ENCODE data around the gene AK3.
"Not testable (repeated sequence)": the region's sequence is repeated elsewhere in the genome, so short reads cannot be mapped to it uniquely, and the experiment has no call there.

Gene AK3

GRCh38 chr9:4740638-4741364 lies at the start of gene AK3:
TSS of gene AK3 (minus strand) at chr9:4741202. CDS start at chr9:4741087, 115 bp downstream.
- DNase-seq: peak; percentile 32

- no peak for DNase-seq
Observed at GRCh38 chr9:4788703-4789102, 47.7 kb upstream of the AK3 start.

- no peak for DNase-seq
Observed at GRCh38 chr9:4787876-4788275, 46.9 kb upstream of the AK3 start.

GRCh38 chr9:4786599-4786998 lies 45.6 kb upstream of the AK3 start:
- DNase-seq: no peak

- no peak for DNase-seq
Observed at GRCh38 chr9:4784403-4784802, 43.4 kb upstream of the AK3 start.

GRCh38 chr9:4783191-4783590 lies 42.2 kb upstream of the AK3 start:
- not testable (repeated sequence) for DNase-seq

- DNase-seq: no peak
Observed at GRCh38 chr9:4781408-4781807, 40.4 kb upstream of the AK3 start.

- no peak for DNase-seq
Observed at GRCh38 chr9:4780651-4781050, 39.6 kb upstream of the AK3 start.

- DNase-seq: not testable (repeated sequence)
Observed at GRCh38 chr9:4774958-4775357, 34.0 kb upstream of the AK3 start.

- no peak for DNase-seq
Observed at GRCh38 chr9:4774209-4774608, 33.2 kb upstream of the AK3 start.

- DNase-seq: no peak
Observed at GRCh38 chr9:4771788-4772187, 30.8 kb upstream of the AK3 start.

GRCh38 chr9:4769321-4770080 lies 28.5 kb upstream of the AK3 start:
- DNase-seq: no peak

GRCh38 chr9:4768681-4769080 lies 27.7 kb upstream of the AK3 start:
- no peak for DNase-seq

GRCh38 chr9:4764033-4764432 lies 23.0 kb upstream of the AK3 start:
- no peak for DNase-seq

GRCh38 chr9:4762886-4763541 lies 22.0 kb upstream of the AK3 start:
- no peak for DNase-seq

- DNase-seq: peak; percentile 77
Observed at GRCh38 chr9:4762108-4762885, 21.3 kb upstream of the AK3 start.

- DNase-seq: no peak
Observed at GRCh38 chr9:4760122-4760521, 19.1 kb upstream of the AK3 start.

GRCh38 chr9:4756420-4756819 lies 15.4 kb upstream of the AK3 start:
- DNase-seq: no peak

- no peak for DNase-seq
Observed at GRCh38 chr9:4755026-4755609, 14.1 kb upstream of the AK3 start.

GRCh38 chr9:4754530-4754929 lies 13.5 kb upstream of the AK3 start:
- not testable (repeated sequence) for DNase-seq

GRCh38 chr9:4750023-4750673 lies 9.1 kb upstream of the AK3 start:
- DNase-seq: peak; percentile 59

- no peak for DNase-seq
Observed at GRCh38 chr9:4748612-4749011, 7.6 kb upstream of the AK3 start.

Measured in NCI-H748 treated with DMSO at 0.1 percent for 48 hours (cell line).